Lower leg skin (tissue), 4 donors: ENCODE data around the gene TLK2. TPM values are rescaled to one million over a fixed set of nuclear protein-coding genes. Genes with fewer than 3 reads are reported as not detected.
"Not testable (repeated sequence)": the region's sequence is repeated elsewhere in the genome, so short reads cannot be mapped to it uniquely, and the experiment has no call there.

Source experiments
- DNase-seq, 2 donors: peaks; one replicate each; pipeline ENCODE4 v3.0.0-alpha.2; 2019; ENCODE audit warnings: low spot score in 2 of 2
- H3K4me3 ChIP-seq: fragments of 200-600 bp; sonication (generic); 2 replicates; pipeline ENCODE4 v1.5.1; 2017; ENCODE audit warnings: mild to moderate bottlenecking, low read depth; ENCODE audit not compliant: poor library complexity, severe bottlenecking
- CTCF ChIP-seq, 3 donors: fragments of 450-650 bp; IDR thresholded peaks; one replicate each; pipeline ENCODE4 v1.5.1; 2016; ENCODE audit warnings: antibody characterized with exemption in 3 of 3, mild to moderate bottlenecking in 3 of 3, moderate library complexity in 2 of 3
- POLR2A ChIP-seq, 2 donors: fragments of 450-650 bp; IDR thresholded peaks; one replicate each; pipeline ENCODE4 v1.6.1; 2016 to 2017; ENCODE audit warnings: antibody characterized with exemption in 2 of 2, mild to moderate bottlenecking in 1 of 2, moderate library complexity in 1 of 2
- WGBS, 2 donors: methylation state at CpG; one replicate each; pipeline ENCODE4 v1.1.5; 2018; 5-methylcytosine and 5-hydroxymethylcytosine counted together
- intact Hi-C: fragments of 100-400 bp; cut with DNase I; formaldehyde crosslinking; loops from one replicate; pipeline ENCODE4 v1.15.0; 2023; ENCODE audit warnings: low total_unique reads
- total RNA-seq, 4 donors: library from RNA; depleted of rRNA; stranded (reverse); fragments of >200 nt; gene quantifications; one replicate each; pipeline ENCODE4 v1.1.0, GENCODE V29; 2016

The TLK2 gene
- total RNA-seq, 4 donors from 2014 or later: 28.2 to 40.2 (median 36.0) TPM

GRCh38 chr17:62581764-62582163 is 103.1 kb downstream of the TLK2 start:
- WGBS, 2 donors: 59 to 60% methylated on average over 1 of the region's 1 CpG
- intact Hi-C loops: no loop called here
- TF ChIP-seq CTCF (IDR thresholded peaks at IDR 0.05) (no peak), POLR2A (IDR thresholded peaks at IDR 0.05) (no peak)
- DNase-seq: no peak
- H3K4me3 ChIP-seq: no peak overlapping the region

GRCh38 chr17:62587554-62587953 is 108.9 kb downstream of the TLK2 start:
- H3K4me3 ChIP-seq: no peak overlapping the region
- intact Hi-C loops: no loop called here
- DNase-seq: no peak
- TF ChIP-seq CTCF (IDR thresholded peaks at IDR 0.05) (no peak), POLR2A (IDR thresholded peaks at IDR 0.05) (no peak)
- WGBS, 2 donors: 80 to 83% methylated on average over 2 of the region's 2 CpGs

- 88 to 90% methylated on average over 7 of the region's 7 CpGs for WGBS, 2 donors
- no peak overlapping the region for H3K4me3 ChIP-seq
- no peak for TF ChIP-seq CTCF (IDR thresholded peaks at IDR 0.05)
- intact Hi-C loops: no loop called here
- DNase-seq: no peak
Measured at GRCh38 chr17:62588109-62588508, 109.5 kb downstream of the TLK2 start.

GRCh38 chr17:62591333-62591732 is 112.7 kb downstream of the TLK2 start:
- 59 to 67% methylated on average over 6 of the region's 6 CpGs for WGBS, 2 donors
- H3K4me3 ChIP-seq: no peak overlapping the region
- DNase-seq: no peak
- intact Hi-C loops: no loop called here
- TF ChIP-seq POLR2A (IDR thresholded peaks at IDR 0.05): no peak
- TF ChIP-seq CTCF (IDR thresholded peaks at IDR 0.05): no peak

- DNase-seq, H3K4me3 ChIP-seq, intact Hi-C loops: not testable (repeated sequence)
- 87 to 93% methylated on average over 11 of the region's 11 CpGs for WGBS, 2 donors
Measured at GRCh38 chr17:62591822-62592221, 113.2 kb downstream of the TLK2 start.

- WGBS, 2 donors: 81 to 86% methylated on average over 9 of the region's 9 CpGs
- intact Hi-C loops: no loop called here
- DNase-seq: no peak
- TF ChIP-seq POLR2A (IDR thresholded peaks at IDR 0.05) (no peak), CTCF (IDR thresholded peaks at IDR 0.05) (no peak)
- H3K4me3 ChIP-seq: no peak overlapping the region
Measured at GRCh38 chr17:62592341-62593099, 113.9 kb downstream of the TLK2 start.
